GM19239 (cell line): ENCODE measurements around the gene FOXQ1.

Experiments
- DNase-seq: peaks from one replicate; pipeline ENCODE4 v3.0.0; 2011; ENCODE audit warnings: low spot score; ENCODE audit not compliant: insufficient read length
- FAIRE-seq: peaks from 2 replicates; lab custom pipeline; 2011; peaks lifted over from hg19 to GRCh38; lab: Jason Lieb, UNC

The FOXQ1 gene

GRCh38 chr6:1311400-1312202 lies at the start of gene FOXQ1:
Gene FOXQ1 (plus strand): TSS chr6:1312098. CDS start chr6:1312705, 607 bp downstream.
- FAIRE-seq: no peak
- no peak for DNase-seq

- FAIRE-seq (no peak), DNase-seq (no peak)
Observed at GRCh38 chr6:1262704-1263038, 49.2 kb upstream of the FOXQ1 start.

- FAIRE-seq: no peak
- no peak for DNase-seq
Observed at GRCh38 chr6:1263039-1263849, 48.7 kb upstream of the FOXQ1 start.

DNA sequence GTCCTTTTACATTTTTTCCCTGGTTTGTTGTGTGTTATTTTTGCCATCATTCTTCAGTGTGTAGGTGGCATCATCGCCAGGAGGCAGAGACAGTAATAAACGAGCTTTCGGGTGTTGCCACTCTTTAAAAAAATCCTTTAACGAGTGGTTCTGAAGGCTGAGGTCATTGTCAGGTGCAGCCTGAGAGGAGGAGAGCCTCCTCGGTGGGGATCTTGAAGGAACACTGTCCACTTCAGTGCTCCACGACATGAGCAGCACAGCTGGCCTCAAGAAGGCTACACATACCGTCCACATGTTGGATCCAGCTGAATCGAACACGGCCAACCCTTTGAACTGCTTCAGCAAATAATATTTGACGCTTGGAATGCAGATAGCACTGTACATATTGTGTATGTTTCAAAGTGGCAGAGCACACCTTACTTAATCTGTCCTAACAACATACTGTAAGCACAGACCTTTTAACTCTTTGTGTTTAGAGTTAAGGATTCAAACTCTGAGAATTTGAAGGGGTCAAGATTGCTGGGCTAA lies 48.0 kb upstream of the FOXQ1 start:
- DNase-seq (no peak), FAIRE-seq (no peak)

- FAIRE-seq (no peak), DNase-seq (no peak)
Observed at GRCh38 chr6:1264619-1265445, 47.1 kb upstream of the FOXQ1 start.

GRCh38 chr6:1266686-1267056 lies 45.2 kb upstream of the FOXQ1 start:
- no peak for FAIRE-seq
- no peak for DNase-seq

DNA sequence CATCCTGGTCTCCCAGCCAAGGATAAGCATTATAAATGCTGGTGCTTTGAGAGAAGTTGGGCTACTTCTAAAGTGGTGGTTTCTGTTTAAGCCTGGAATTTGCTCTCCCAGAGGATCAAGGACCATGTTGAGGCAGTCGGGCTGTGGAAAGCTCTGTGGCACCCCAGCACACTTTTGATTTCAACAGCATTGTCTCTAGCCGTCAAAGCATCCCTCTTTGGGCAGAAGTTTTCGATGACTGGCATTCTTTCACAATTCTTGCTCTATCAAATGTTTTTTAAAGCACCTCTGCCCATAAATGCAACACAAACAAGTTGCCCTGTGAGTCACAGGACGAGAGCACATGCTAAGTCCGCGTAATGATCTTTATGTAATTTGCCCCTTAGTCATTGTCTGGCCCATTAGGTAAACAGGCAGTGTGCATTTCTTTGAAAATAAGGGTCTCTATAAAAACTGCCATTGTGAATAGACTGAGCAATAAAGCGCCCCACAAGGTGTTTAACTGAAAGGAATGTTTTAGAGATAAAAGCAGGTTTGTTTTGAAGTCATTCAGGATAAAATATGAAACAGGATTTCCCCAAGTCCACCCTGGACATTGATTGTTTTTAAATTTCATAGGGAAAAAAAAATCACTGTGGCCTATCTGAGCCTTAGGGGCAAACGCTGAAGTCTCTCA lies 44.7 kb upstream of the FOXQ1 start:
- DNase-seq: no peak

GRCh38 chr6:1267790-1268762 lies 43.8 kb upstream of the FOXQ1 start:
- DNase-seq: no peak
- no peak for FAIRE-seq

More for the DNA sequence above, 44.7 kb upstream of the FOXQ1 start:
- FAIRE-seq: no peak

DNA sequence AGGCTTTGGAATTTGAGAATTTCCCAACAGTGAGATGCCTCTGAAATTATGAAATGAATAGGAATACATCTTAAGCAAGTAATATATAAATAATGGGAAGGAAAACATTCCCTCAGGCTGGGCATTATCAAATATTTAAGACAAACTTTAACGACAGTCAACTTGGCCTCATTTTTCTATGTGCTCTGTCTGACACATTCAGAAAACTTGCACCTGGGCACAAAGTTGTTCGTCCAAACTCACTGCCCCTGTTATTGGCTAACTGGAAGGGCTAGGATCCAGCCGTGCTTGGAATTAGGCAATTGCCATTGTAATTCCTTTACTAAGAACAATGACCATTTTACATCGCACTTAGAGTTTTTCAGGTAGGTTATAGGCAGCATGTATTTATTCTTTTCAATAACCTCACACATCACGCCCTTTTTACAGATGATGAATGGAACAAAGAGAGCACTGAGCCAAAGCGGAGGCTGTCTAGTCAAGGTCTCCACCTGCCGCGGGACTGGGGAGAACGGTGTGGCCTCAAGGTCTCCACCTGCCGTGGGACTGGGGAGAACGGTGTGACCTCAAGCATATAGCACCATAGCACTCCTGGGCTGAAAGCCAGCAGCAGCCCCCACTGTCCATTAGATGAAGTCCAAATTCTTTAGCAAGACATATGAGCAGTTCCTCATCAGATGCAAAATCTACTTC lies 40.7 kb upstream of the FOXQ1 start:
- FAIRE-seq: no peak
- DNase-seq: no peak

DNA sequence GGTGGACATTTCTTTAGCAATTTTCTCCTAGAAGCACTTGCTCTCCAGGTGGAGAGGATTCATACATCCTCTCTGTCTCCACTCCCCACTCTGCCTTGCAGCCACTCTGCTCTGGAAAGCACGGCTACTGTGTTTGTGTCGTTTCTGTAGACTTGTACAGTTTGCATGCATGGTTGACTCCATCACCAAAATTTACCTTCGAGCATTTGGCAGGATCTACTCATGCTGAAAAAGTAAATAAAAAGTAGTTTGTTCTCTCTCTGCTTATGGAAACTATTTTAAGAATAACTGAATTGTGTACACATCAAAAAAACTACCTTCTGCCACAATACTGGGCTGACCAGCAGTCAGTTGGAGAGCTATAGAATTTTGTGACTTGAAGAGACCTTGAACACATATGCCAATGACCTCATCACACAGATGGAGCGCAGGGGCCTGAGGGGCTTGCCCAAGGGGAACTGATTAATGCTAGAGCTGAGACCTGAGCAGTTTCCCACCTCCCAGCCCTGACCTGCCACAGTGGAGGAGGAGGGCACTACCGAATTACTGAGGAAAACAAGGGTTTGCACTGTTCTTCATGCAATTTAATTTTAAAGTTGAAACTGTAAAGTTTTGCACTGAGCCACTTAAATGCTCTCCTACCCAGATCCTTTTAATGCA lies 33.7 kb upstream of the FOXQ1 start:
- FAIRE-seq (no peak), DNase-seq (no peak)

- FAIRE-seq: no peak
- DNase-seq: no peak
Observed at GRCh38 chr6:1279065-1279464, 32.8 kb upstream of the FOXQ1 start.

- FAIRE-seq (no peak), DNase-seq (no peak)
Observed at GRCh38 chr6:1280666-1281300, 31.1 kb upstream of the FOXQ1 start.

GRCh38 chr6:1281746-1282145 lies 30.2 kb upstream of the FOXQ1 start:
- no peak for DNase-seq

DNA sequence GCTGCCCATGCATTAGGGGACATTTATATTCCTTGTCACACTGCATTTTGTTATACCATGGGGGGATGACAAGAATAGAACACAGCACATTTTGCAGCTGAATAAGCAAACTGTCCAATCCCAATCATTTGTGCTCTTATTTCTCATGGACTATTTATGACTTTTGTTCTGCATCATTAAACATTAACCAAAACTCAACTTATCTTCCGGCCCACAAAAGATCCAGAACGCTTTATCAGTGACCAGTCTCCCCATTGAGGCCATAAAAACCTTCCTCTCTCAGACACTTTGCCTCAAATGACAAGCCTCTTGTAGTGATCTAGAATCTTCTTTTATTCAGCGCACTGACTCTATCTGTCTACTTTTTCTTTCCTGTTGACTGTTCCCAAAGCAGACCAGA lies 28.4 kb upstream of the FOXQ1 start:
- DNase-seq: no peak
- no peak for FAIRE-seq

More at GRCh38 chr6:1281746-1282145, 30.2 kb upstream of the FOXQ1 start:
- FAIRE-seq: no peak

GRCh38 chr6:1285556-1285955 lies 26.3 kb upstream of the FOXQ1 start:
- FAIRE-seq (no peak), DNase-seq (no peak)

DNA sequence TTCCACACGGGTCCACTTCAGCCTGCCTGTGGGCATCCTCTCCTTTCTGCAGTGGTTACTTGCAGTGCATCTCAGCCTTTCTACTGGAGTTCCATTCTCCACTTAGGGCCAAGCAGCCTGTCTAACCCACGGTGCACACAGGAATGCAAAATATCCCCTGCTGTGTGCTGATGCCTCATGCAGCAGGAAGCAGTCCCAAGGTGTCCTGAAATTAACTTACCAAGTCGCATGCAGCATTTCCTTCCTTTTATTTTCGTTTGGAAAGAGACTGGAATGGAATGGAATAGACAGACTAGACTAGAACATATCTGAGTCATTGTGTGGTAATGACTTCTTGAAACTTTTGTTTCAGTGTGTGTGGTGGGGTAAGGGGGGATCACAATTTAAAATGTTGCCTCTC lies 25.9 kb upstream of the FOXQ1 start:
- DNase-seq: no peak
- FAIRE-seq: no peak

DNA sequence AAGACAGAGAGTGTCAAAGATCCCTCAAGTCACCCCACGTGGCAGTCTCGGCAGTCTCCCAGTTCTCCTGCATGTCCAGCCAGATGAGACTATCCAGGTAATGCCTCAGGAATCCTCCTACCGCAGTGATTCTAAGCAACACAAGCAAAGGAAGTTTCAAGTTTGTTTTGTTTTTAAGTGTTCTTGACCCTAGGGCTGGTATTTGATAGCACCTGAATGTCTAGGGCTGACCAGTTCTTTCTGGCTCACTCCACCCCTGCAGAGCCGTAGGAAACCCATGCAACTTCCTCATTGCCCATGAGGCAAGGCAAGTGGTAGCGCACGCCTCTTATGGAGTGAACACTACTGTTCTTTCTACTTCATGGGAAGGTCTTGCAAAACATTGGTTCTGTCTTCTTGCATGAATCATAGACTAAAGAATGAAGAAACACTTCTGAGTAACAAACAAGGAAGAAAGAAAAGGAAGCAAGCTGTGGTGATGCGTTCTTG lies 24.8 kb upstream of the FOXQ1 start:
- no peak for DNase-seq
- FAIRE-seq: no peak
